Uterus (tissue), 4 donors: Measurements from ENCODE around the gene INF2. TPM values are rescaled to one million over a fixed set of nuclear protein-coding genes. Genes with fewer than 3 reads are reported as not detected.

Source experiments
- DNase-seq, 2 donors: peaks; one replicate each; pipeline ENCODE4 v3.0.0-alpha.2; 2019 to 2020
- H3K27ac ChIP-seq, 2 donors: fragments of 200-600 bp; sonication (generic); 1 replicate in 1 of 2; 2 replicates in 1 of 2; pipeline ENCODE4 v1.5.1; 2016 to 2018
- H3K27me3 ChIP-seq, 2 donors: fragments of 200-600 bp; sonication (generic); one replicate each; pipeline ENCODE4 v1.5.1; 2018 to 2019; ENCODE audit warnings: control low read depth in 1 of 2
- H3K36me3 ChIP-seq, 2 donors: fragments of 200-600 bp; sonication (generic); one replicate each; pipeline ENCODE4 v1.5.1; 2019; ENCODE audit warnings: control low read depth in 1 of 2
- H3K4me1 ChIP-seq, 2 donors: fragments of 200-600 bp; sonication (generic); one replicate each; pipeline ENCODE4 v1.5.1; 2018 to 2019; ENCODE audit warnings: control low read depth in 1 of 2
- H3K4me3 ChIP-seq, 2 donors: fragments of 200-600 bp; sonication (generic); 1 replicate in 1 of 2; 2 replicates in 1 of 2; pipeline ENCODE4 v1.5.1; 2018 to 2019; ENCODE audit warnings: mild to moderate bottlenecking in 1 of 2
- H3K9me3 ChIP-seq, 2 donors: fragments of 200-600 bp; sonication (generic); one replicate each; pipeline ENCODE4 v1.5.1; 2019; ENCODE audit warnings: control low read depth in 1 of 2
- POLR2A ChIP-seq, 2 donors: fragments of 450-650 bp; IDR thresholded peaks; one replicate each; pipeline ENCODE4 v1.6.1; 2016; ENCODE audit warnings: antibody characterized with exemption in 2 of 2, mild to moderate bottlenecking in 1 of 2, moderate library complexity in 1 of 2
- intact Hi-C: fragments of 100-400 bp; cut with DNase I; formaldehyde crosslinking; loops from one replicate; pipeline ENCODE4 v1.15.1; 2023; ENCODE audit warnings: low total_unique reads
- microRNA-seq: library from miRNA; unstranded; fragments of <30 nt; microRNA quantifications from one replicate; pipeline ENCODE4, GENCODE V29; 2016; ENCODE audit warnings: borderline microRNAs expressed, borderline replicate concordance
- small RNA-seq: library from RNA; depleted of rRNA; stranded (forward); fragments of <200 nt; gene quantifications from one replicate; pipeline ENCODE3, GENCODE V24; 2016
- total RNA-seq, 4 donors: library from RNA; depleted of rRNA in 3 of 4; stranded (reverse); fragments of >200 nt in 3 of 4; gene quantifications; one replicate each; pipeline versions ENCODE4 v1.1.0 to v1.2.4, GENCODE V29; 2014 to 2023
- TF ChIP-seq, protein P1 (sequence below), 4 experiments: fragments of 200-600 bp in 2 of 4; fragments of 450-650 bp in 2 of 4; sonication (generic) in 2 of 4; IDR thresholded peaks; one replicate each; pipeline ENCODE4 v1.5.1; 2016 to 2019; ENCODE audit warnings: antibody characterized with exemption in 4 of 4, mild to moderate bottlenecking in 2 of 4, moderate library complexity in 1 of 4
- donor health status: DM: yes; HTN: yes; CAD: no.

The INF2 gene
- total RNA-seq, 4 donors from 2014 or later, result 13.5 to 79.4 (median 44.6) TPM

DNA sequence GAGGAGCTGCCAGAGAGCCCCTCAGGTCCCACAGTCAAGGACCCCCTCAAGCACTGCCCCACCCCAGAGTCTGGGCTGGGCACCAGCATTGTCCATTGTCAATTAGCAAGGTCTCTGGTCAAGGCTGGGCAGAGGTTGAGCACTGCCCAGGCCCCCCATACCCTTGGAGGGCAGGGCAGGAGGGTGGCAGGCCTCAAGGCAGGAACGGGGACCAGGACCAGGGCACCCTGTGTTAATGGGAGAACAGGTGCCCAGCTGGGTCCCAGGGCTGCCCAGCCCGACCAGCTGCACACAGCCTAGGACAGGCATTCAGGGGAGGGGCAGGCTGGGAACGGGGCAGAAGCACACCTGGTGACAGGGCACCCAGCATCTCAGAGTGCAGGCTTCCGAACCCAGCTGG is 82.0 kb downstream of the INF2 start:
- Histone ChIP-seq H3K36me3 (no peaks in the 10 kb centered on the region), H3K27ac (no peak overlapping the region), H3K4me1 (peaks cover 0 to 8% of the 10 kb centered on the region in 2 donors), H3K27me3 (no peaks in the 10 kb centered on the region), H3K9me3 (no peaks in the 10 kb centered on the region), H3K4me3 (no peak overlapping the region)
- no peak for DNase-seq
- intact Hi-C loops, result loop anchor here (5.0 kb wide), 1 partner anchor 56 kb away; no protein-coding TSS in a partner anchor
- TF ChIP-seq POLR2A (IDR thresholded peaks at IDR 0.05), result no peak
- TF ChIP-seq, protein P1, sequence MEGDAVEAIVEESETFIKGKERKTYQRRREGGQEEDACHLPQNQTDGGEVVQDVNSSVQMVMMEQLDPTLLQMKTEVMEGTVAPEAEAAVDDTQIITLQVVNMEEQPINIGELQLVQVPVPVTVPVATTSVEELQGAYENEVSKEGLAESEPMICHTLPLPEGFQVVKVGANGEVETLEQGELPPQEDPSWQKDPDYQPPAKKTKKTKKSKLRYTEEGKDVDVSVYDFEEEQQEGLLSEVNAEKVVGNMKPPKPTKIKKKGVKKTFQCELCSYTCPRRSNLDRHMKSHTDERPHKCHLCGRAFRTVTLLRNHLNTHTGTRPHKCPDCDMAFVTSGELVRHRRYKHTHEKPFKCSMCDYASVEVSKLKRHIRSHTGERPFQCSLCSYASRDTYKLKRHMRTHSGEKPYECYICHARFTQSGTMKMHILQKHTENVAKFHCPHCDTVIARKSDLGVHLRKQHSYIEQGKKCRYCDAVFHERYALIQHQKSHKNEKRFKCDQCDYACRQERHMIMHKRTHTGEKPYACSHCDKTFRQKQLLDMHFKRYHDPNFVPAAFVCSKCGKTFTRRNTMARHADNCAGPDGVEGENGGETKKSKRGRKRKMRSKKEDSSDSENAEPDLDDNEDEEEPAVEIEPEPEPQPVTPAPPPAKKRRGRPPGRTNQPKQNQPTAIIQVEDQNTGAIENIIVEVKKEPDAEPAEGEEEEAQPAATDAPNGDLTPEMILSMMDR (IDR thresholded peaks at IDR 0.05), result no peak

Small RNA genes within 50 kb of the gene (microRNA-seq; reads per million reads assigned to microRNA genes)
- not detected for gene MIR4710

Small RNA genes within 50 kb of the gene (small RNA-seq; reads per million reads assigned to genes)
- not detected for gene MIR4710

Other genes with a start within 250 kb of the INF2 start
- gene C14orf180, start 109.9 kb upstream of the INF2 start, total RNA-seq, result 1 to 10 TPM in 1 of 4 donors, under 1 TPM in 2, not detected in 1; 0.21 to 2.1 (median 0.26) TPM
- 1 to 10 TPM in 1 of 4 donors, not detected in 3; 2.3 TPM for gene TMEM179, start 84.8 kb upstream of the INF2 start, total RNA-seq
- gene ADSS1, start 34.6 kb downstream of the INF2 start, total RNA-seq, result 10 to 100 TPM in 1 of 4 donors, 1 to 10 TPM in 1, not detected in 2; 7.0 to 11.7 TPM
- 100 to 1,000 TPM in 3 of 4 donors, 10 to 100 TPM in 1; 79.4 to 366 (median 239) TPM for gene SIVA1, start 63.5 kb downstream of the INF2 start, total RNA-seq
- gene AKT1, start 106.1 kb downstream of the INF2 start, total RNA-seq, result 100 to 1,000 TPM in 2 of 4 donors, 10 to 100 TPM in 2; 42.9 to 121 (median 101) TPM
- gene ZBTB42, start 111.5 kb downstream of the INF2 start, total RNA-seq, result 1 to 10 TPM in 3 of 4 donors, under 1 TPM in 1; under 0.01 to 8.4 (median 3.9) TPM
- gene CEP170B, start 175.7 kb downstream of the INF2 start, total RNA-seq, result 10 to 100 TPM in 1 of 4 donors, 1 to 10 TPM in 3; 1.2 to 28.8 (median 8.3) TPM
- 10 to 100 TPM in 1 of 4 donors, 1 to 10 TPM in 1, not detected in 2; 1.3 to 10.9 TPM for gene PLD4, start 235.3 kb downstream of the INF2 start, total RNA-seq